Left lung (tissue), 10 donors: ENCODE measurements around the gene TMEM212. TPM values are rescaled to one million over a fixed set of nuclear protein-coding genes. Genes with fewer than 3 reads are reported as not detected.

Experiments used
- ATAC-seq: fragments of 200-7000 bp; cut with Tn5 transposase; one replicate; pipeline ENCODE4 v1.9.1; 2020; ENCODE audit warnings: moderate library complexity
- DNase-seq, 4 donors: peaks; one replicate each; pipeline ENCODE4 v3.0.0-alpha.2; 2013 to 2020
- H3K27ac ChIP-seq, 2 donors: fragments of 200-600 bp; sonication (generic) in 1 of 2; one replicate each; pipeline versions ENCODE4 v1.5.0 to v1.8.0; 2020 to 2021
- H3K27me3 ChIP-seq, 2 donors: fragments of 200-600 bp; sonication (generic) in 1 of 2; one replicate each; pipeline versions ENCODE4 v1.5.0 to v1.8.0; 2020 to 2021
- H3K36me3 ChIP-seq, 2 donors: fragments of 200-600 bp; sonication (generic) in 1 of 2; one replicate each; pipeline versions ENCODE4 v1.5.0 to v1.8.0; 2020 to 2021
- H3K4me1 ChIP-seq, 2 donors: fragments of 200-600 bp; one replicate each; pipeline ENCODE4 v1.8.0; 2021
- H3K4me3 ChIP-seq, 2 donors: fragments of 200-600 bp; sonication (generic) in 1 of 2; one replicate each; pipeline versions ENCODE4 v1.5.0 to v1.8.0; 2020 to 2021; ENCODE audit warnings: mild to moderate bottlenecking in 1 of 2
- H3K9me3 ChIP-seq, 2 donors: fragments of 200-600 bp; sonication (generic) in 1 of 2; one replicate each; pipeline versions ENCODE4 v1.5.0 to v1.8.0; 2020 to 2021
- CTCF ChIP-seq, 2 donors: fragments of 200-600 bp; sonication (generic) in 1 of 2; IDR thresholded peaks; one replicate each; pipeline versions ENCODE4 v1.5.0 to v1.8.0; 2021; ENCODE audit warnings: antibody characterized with exemption in 2 of 2
- intact Hi-C, 2 donors: fragments of 100-400 bp; cut with DNase I; formaldehyde crosslinking; loops; one replicate each; pipeline versions ENCODE4 v1.11.2 to v1.14.2; 2022
- polyA plus RNA-seq, 6 donors: library from polyadenylated mRNA; unstranded; fragments of 120-200 nt; gene quantifications; one replicate each; pipeline ENCODE4 v1.2.1, GENCODE V29; 2013; ENCODE audit not compliant: insufficient read length in 6 of 6
- total RNA-seq, 2 donors: library from RNA; stranded (reverse); fragmentation: NEBNext Ultra II Directional; extraction: Animal tissue kit (Norgen Biotek cat#: 25700); gene quantifications; one replicate each; pipeline ENCODE4 v1.2.1, GENCODE V29; 2021
- donor health status: DM: no; HTN: yes; CAD: no.
- donor health status: DM: no; HTN: no; CAD: no.

The TMEM212 gene
- total and polyA plus RNA-seq, 8 donors, result 0.50 to 6.2 (median 3.2) TPM; not detected in 1

GRCh38 chr3:171834461-171834801 lies 8.7 kb upstream of the TMEM212 start:
- no peaks in the 10 kb centered on the region for H3K36me3 ChIP-seq
- peak overlapping the region in 1 of 2 donors; percentile 55 for H3K27ac ChIP-seq
- H3K4me1 ChIP-seq, result peaks cover 15 to 50% of the 10 kb centered on the region in 2 donors
- no peaks in the 10 kb centered on the region for H3K27me3 ChIP-seq
- ATAC-seq, result no peak
- no peaks in the 10 kb centered on the region for H3K9me3 ChIP-seq
- no peak for TF ChIP-seq CTCF (IDR thresholded peaks at IDR 0.05)
- intact Hi-C loops, result no loop called here
- no peak overlapping the region for H3K4me3 ChIP-seq
- DNase-seq, result no peak

- H3K4me1 ChIP-seq, result peaks cover 15 to 43% of the 10 kb centered on the region in 2 donors
- intact Hi-C loops, result no loop called here
- H3K27ac ChIP-seq, result peak overlapping the region in 1 of 2 donors; percentile 55
- DNase-seq (no peak), ATAC-seq (peak; percentile 48)
- TF ChIP-seq CTCF (IDR thresholded peaks at IDR 0.05), result no peak
- H3K9me3 ChIP-seq, result no peaks in the 10 kb centered on the region
- H3K27me3 ChIP-seq, result no peaks in the 10 kb centered on the region
- H3K4me3 ChIP-seq, result no peak overlapping the region
- H3K36me3 ChIP-seq, result no peaks in the 10 kb centered on the region
Measured at GRCh38 chr3:171835116-171835515, 8.0 kb upstream of the TMEM212 start.

GRCh38 chr3:171835613-171836012 lies 7.5 kb upstream of the TMEM212 start:
- intact Hi-C loops, result no loop called here
- Histone ChIP-seq H3K27ac (peak overlapping the region in 1 of 2 donors; percentile 55), H3K36me3 (no peaks in the 10 kb centered on the region), H3K4me1 (peaks cover 15 to 38% of the 10 kb centered on the region in 2 donors), H3K9me3 (no peaks in the 10 kb centered on the region), H3K4me3 (no peak overlapping the region), H3K27me3 (no peaks in the 10 kb centered on the region)
- ATAC-seq (no peak), DNase-seq (no peak)
- no peak for TF ChIP-seq CTCF (IDR thresholded peaks at IDR 0.05)

- Histone ChIP-seq H3K9me3 (no peaks in the 10 kb centered on the region), H3K27me3 (no peaks in the 10 kb centered on the region), H3K4me1 (peaks cover 15 to 37% of the 10 kb centered on the region in 2 donors), H3K4me3 (no peak overlapping the region), H3K36me3 (no peaks in the 10 kb centered on the region), H3K27ac (no peak overlapping the region)
- intact Hi-C loops, result no loop called here
- no peak for TF ChIP-seq CTCF (IDR thresholded peaks at IDR 0.05)
- DNase-seq (no peak), ATAC-seq (no peak)
Measured at GRCh38 chr3:171836855-171837254, 6.3 kb upstream of the TMEM212 start.

- Histone ChIP-seq H3K9me3 (no peaks in the 10 kb centered on the region), H3K4me1 (peaks cover 15 to 37% of the 10 kb centered on the region in 2 donors), H3K4me3 (no peak overlapping the region), H3K36me3 (no peaks in the 10 kb centered on the region), H3K27ac (no peak overlapping the region), H3K27me3 (no peaks in the 10 kb centered on the region)
- no peak for ATAC-seq
- no peak for DNase-seq
- intact Hi-C loops, result no loop called here
- no peak for TF ChIP-seq CTCF (IDR thresholded peaks at IDR 0.05)
Measured at GRCh38 chr3:171837698-171838097, 5.5 kb upstream of the TMEM212 start.
